Measurements from ENCODE around the gene HSD11B1. TPM values are rescaled to one million over a fixed set of nuclear protein-coding genes. Genes with fewer than 3 reads are reported as not detected.

The HSD11B1 gene
- total and polyA plus RNA-seq, 7 donors, result 1.0 to 3.0 (median 1.4) TPM

DNA sequence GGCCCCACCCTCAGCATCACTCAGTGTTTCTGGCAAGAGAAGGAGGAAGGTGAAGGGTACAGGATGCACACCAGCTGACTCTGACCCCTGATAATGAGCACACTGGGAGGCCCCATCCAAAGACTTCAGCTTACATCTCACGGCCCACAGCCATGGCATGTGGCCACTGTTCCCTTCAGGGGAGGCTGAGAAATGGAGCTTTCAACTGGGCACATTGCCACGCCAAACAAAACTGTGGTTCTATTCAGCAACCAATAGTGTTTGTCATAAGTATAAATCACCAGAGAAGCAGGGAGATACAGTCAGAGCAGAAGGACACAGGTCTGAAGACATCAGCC lies 38.5 kb downstream of the HSD11B1 start:
- WGBS, 3 donors, result 57 to 59% (median 58%) methylated on average over 2 of the region's 2 CpGs
- ATAC-seq (no peak), DNase-seq (peak; percentile 66 to 72)
- Histone ChIP-seq H3K27me3 (ENCODE audit: insufficient read depth in 3 of 3, low read length in 2 of 3) (no peaks in the 10 kb centered on the region), H3K27ac (no peak overlapping the region), H3K36me3 (ENCODE audit: insufficient read depth in 1 of 2, low read depth in 1 of 2) (no peaks in the 10 kb centered on the region), H3K4me3 (no peak overlapping the region), H3K4me1 (no peaks in the 10 kb centered on the region), H3K9me3 (no peaks in the 10 kb centered on the region)
- TF ChIP-seq, protein P1, sequence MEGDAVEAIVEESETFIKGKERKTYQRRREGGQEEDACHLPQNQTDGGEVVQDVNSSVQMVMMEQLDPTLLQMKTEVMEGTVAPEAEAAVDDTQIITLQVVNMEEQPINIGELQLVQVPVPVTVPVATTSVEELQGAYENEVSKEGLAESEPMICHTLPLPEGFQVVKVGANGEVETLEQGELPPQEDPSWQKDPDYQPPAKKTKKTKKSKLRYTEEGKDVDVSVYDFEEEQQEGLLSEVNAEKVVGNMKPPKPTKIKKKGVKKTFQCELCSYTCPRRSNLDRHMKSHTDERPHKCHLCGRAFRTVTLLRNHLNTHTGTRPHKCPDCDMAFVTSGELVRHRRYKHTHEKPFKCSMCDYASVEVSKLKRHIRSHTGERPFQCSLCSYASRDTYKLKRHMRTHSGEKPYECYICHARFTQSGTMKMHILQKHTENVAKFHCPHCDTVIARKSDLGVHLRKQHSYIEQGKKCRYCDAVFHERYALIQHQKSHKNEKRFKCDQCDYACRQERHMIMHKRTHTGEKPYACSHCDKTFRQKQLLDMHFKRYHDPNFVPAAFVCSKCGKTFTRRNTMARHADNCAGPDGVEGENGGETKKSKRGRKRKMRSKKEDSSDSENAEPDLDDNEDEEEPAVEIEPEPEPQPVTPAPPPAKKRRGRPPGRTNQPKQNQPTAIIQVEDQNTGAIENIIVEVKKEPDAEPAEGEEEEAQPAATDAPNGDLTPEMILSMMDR (IDR thresholded peaks at IDR 0.05), result no peak
- intact Hi-C loops (cut with DNase I), result no loop called here

DNA sequence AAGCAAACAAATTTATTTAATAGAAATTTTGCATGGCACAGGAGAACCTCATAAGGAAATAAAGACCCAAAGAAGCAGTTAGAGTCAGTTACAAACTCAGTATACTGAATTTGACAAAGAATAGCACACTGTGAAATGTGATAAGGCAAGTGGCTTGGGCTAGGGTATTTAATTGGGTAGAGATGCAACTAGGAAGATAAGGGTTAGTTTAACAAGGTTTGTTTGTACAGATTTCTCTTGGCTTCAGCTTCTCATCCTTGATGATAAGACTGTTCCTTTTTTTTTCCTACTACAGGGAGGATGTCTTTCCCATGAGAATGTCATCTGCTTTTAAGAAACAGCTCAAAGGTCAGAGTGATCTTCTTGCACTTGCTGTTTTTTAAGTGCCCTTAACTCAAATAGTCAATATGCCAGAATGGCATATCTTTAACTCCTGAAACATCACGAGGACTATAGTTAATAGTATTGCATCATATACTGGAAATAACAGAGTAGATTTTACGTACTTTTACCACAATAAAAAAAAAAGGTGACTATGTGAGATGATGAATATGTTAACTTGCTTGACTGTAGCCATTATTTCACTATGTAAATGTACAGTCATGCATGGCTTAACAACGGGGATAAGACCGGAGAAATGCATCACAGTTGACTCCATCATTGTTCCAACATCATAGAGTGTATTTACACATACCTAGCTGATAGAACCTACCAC lies 42.0 kb downstream of the HSD11B1 start:
- intact Hi-C loops (cut with DNase I), result loop anchor here (5.0 kb wide), 2 partner anchors 119 to 174 kb away; no protein-coding TSS in a partner anchor
- Histone ChIP-seq H3K9me3 (no peaks in the 10 kb centered on the region), H3K36me3 (ENCODE audit: insufficient read depth in 1 of 2, low read depth in 1 of 2) (no peaks in the 10 kb centered on the region), H3K4me1 (no peaks in the 10 kb centered on the region), H3K27me3 (ENCODE audit: insufficient read depth in 3 of 3, low read length in 2 of 3) (no peaks in the 10 kb centered on the region), H3K27ac (no peak overlapping the region), H3K4me3 (no peak overlapping the region)
- TF ChIP-seq, protein P1 (IDR thresholded peaks at IDR 0.05), result no peak
- ATAC-seq (no peak), DNase-seq (no peak)
- WGBS, 3 donors, result 69 to 86% (median 76%) methylated on average over 4 of the region's 4 CpGs

DNA sequence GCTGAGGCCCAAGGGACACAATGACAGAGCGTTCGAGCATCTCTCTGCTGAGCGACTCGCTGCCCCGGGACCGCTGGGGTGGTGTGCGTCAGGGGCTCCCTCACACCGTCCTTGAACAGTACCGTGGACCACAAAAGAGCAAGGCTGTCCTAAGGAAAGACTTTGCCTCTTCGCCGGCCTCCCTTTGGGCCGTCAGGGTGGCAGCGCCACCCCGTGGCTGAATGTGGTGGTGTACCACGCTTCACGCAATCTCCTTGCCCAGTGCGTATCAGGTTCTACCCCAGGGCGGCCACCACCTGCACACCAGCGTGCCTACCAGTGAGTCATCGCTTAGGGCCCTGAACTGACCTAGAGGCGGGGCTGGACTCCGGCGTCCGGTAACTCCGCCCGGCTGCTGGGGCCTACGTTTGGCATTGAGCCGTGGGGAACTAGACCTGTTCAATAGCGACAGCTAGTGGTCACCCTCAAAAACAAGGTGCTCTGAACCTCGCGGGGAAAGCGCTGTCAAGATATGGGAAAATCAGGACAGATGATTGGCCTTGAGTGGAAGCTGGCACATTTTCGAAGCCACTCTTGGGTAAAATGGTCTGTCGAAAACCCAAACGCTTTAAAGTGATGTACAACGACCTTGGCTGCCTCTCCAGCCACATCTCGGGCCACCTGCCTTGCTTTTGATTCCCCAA lies 43.1 kb downstream of the HSD11B1 start:
- TF ChIP-seq, protein P1 (IDR thresholded peaks at IDR 0.05), result peak; percentile 90
- Histone ChIP-seq H3K27ac (peak overlapping the region; percentile 43), H3K4me1 (no peaks in the 10 kb centered on the region), H3K36me3 (ENCODE audit: insufficient read depth in 1 of 2, low read depth in 1 of 2) (no peaks in the 10 kb centered on the region), H3K4me3 (peak overlapping the region; percentile 40), H3K9me3 (no peaks in the 10 kb centered on the region), H3K27me3 (ENCODE audit: insufficient read depth in 3 of 3, low read length in 2 of 3) (no peaks in the 10 kb centered on the region)
- 15 to 17% (median 16%) methylated on average over 35 to 37 of the region's 37 CpGs for WGBS, 3 donors
- ATAC-seq (peak; percentile 100), DNase-seq (peak; percentile 92 to 95)
- intact Hi-C loops (cut with DNase I), result loop anchor here (2.0 to 5.0 kb wide), 3 partner anchors 120 to 175 kb away; no protein-coding TSS in a partner anchor

DNA sequence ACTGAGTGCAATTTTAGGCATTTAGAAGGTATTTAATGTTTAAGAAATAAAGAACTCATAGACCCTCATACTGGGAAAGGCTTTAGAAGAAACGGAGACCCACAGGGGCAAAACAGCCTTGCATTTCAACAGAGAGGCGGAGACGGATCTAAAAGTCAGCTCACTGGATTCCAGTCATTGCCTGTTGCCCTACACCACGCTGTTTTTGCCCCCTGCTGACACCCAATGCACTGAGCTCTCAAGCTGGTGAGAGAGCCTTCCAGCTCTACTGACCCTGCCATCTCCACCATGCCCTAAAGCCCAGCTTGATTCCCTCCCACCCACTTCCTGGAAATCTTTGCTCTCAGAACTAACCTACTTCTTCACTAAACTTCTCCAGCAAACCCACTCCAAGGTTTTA lies 44.0 kb downstream of the HSD11B1 start:
- Histone ChIP-seq H3K9me3 (no peaks in the 10 kb centered on the region), H3K4me3 (no peak overlapping the region), H3K36me3 (ENCODE audit: insufficient read depth in 1 of 2, low read depth in 1 of 2) (no peaks in the 10 kb centered on the region), H3K27me3 (ENCODE audit: insufficient read depth in 3 of 3, low read length in 2 of 3) (no peaks in the 10 kb centered on the region), H3K27ac (no peak overlapping the region), H3K4me1 (no peaks in the 10 kb centered on the region)
- intact Hi-C loops (cut with DNase I), result loop anchor here (2.0 to 5.0 kb wide), 3 partner anchors 121 to 176 kb away; no protein-coding TSS in a partner anchor
- TF ChIP-seq, protein P1 (IDR thresholded peaks at IDR 0.05), result no peak
- DNase-seq (no peak), ATAC-seq (no peak)
- WGBS, 3 donors, result 66 to 69% (median 69%) methylated on average over 4 of the region's 4 CpGs
